ENCODE results near the gene GPR22. TPM values are rescaled to one million over a fixed set of nuclear protein-coding genes. Genes with fewer than 3 reads are reported as not detected.

The GPR22 gene
- total and polyA plus RNA-seq, 10 of the 15 experiments (the other 5 are each of a cell fraction or from before 2014, with no cell fraction given): 0.11 to 0.71 (median 0.47) TPM; not detected in 6

DNA sequence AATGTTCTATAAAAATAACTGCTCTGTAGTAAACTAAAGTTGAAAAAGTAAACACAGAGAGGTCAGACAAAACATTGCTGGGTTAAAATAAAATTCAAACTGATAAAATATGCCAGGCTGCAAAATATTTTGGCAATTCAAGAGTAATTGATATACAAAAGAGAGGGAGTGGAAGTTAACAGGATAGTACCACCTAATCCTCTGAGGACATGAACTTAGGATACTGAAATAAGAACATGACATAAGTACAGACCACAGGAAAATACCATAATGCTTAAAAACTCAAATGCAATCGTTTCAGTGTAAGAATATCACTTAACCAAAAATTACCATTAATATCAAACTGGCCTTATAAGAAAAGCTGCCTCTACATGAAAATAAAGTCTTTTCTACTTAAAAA, 37.6 kb upstream of the GPR22 start:
- RAD21 ChIA-PET (ENCODE audit: unreplicated experiment): no interaction called here
- no peak overlapping the region for H3K27ac ChIP-seq (ENCODE audit: control insufficient read depth, insufficient read depth)
- ATAC-seq (no peak), DNase-seq (ENCODE audit: low read depth, low spot score) (no peak), FAIRE-seq (no peak)
- no TSS peak for BruUV-seq (replicated peaks)
- H2AFZ ChIP-seq (ENCODE audit: control insufficient read depth, low read depth, low read length): no peak overlapping the region
- no peak overlapping the region for H3K9ac ChIP-seq (ENCODE audit: control insufficient read depth, insufficient read depth, low read length)
- no peaks in the 10 kb centered on the region for H3K27me3 ChIP-seq (replicated peaks in 1 of 2; ENCODE audit: control insufficient read depth in 2 of 2, insufficient read depth in 2 of 2, low read length in 1 of 2)
- no peaks in the 10 kb centered on the region for H3K79me2 ChIP-seq (ENCODE audit: control insufficient read depth, insufficient read depth, low read length)
- H3K4me3 ChIP-seq: no peak overlapping the region
- CTCF ChIA-PET: no interaction called here
- WGBS (ENCODE audit: insufficient coverage, insufficient replicate concordance, low lambda C conversion rate, missing lambda C conversion rate): 41% methylated on average over 1 of the region's 1 CpG
- no peak overlapping the region for H3K4me2 ChIP-seq (ENCODE audit: control insufficient read depth, insufficient read depth)
- POLR2A ChIA-PET: no interaction called here
- intact Hi-C loops (cut with micrococcal nuclease; ENCODE audit: unreplicated experiment) (no loop called here), in situ Hi-C loops (cut with MboI) (no loop called here)
- no peaks in the 10 kb centered on the region for H3K4me1 ChIP-seq (ENCODE audit: control insufficient read depth, insufficient read depth, low read length)
- H3K36me3 ChIP-seq (ENCODE audit: control insufficient read depth in 2 of 2, insufficient read depth in 2 of 2, low read length in 1 of 2): no peaks in the 10 kb centered on the region
- peaks cover 3% of the 10 kb centered on the region for H3K9me3 ChIP-seq (replicated peaks; ENCODE audit: control insufficient read depth, insufficient read depth, low read length)
- no peaks in the 10 kb centered on the region for H4K20me1 ChIP-seq (ENCODE audit: control insufficient read depth, insufficient read depth)
- SMC1A ChIA-PET (ENCODE audit: uncharacterized antibody, unreplicated experiment): no interaction called here
- TF ChIP-seq, protein P1, sequence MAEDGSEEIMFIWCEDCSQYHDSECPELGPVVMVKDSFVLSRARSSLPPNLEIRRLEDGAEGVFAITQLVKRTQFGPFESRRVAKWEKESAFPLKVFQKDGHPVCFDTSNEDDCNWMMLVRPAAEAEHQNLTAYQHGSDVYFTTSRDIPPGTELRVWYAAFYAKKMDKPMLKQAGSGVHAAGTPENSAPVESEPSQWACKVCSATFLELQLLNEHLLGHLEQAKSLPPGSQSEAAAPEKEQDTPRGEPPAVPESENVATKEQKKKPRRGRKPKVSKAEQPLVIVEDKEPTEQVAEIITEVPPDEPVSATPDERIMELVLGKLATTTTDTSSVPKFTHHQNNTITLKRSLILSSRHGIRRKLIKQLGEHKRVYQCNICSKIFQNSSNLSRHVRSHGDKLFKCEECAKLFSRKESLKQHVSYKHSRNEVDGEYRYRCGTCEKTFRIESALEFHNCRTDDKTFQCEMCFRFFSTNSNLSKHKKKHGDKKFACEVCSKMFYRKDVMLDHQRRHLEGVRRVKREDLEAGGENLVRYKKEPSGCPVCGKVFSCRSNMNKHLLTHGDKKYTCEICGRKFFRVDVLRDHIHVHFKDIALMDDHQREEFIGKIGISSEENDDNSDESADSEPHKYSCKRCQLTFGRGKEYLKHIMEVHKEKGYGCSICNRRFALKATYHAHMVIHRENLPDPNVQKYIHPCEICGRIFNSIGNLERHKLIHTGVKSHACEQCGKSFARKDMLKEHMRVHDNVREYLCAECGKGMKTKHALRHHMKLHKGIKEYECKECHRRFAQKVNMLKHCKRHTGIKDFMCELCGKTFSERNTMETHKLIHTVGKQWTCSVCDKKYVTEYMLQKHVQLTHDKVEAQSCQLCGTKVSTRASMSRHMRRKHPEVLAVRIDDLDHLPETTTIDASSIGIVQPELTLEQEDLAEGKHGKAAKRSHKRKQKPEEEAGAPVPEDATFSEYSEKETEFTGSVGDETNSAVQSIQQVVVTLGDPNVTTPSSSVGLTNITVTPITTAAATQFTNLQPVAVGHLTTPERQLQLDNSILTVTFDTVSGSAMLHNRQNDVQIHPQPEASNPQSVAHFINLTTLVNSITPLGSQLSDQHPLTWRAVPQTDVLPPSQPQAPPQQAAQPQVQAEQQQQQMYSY (CRISPR knock-in tag; IDR thresholded peaks at IDR 0.05): no peak
- TF ChIP-seq SREBF1 (IDR thresholded peaks at IDR 0.05; ENCODE audit: low read length): no peak

DNA sequence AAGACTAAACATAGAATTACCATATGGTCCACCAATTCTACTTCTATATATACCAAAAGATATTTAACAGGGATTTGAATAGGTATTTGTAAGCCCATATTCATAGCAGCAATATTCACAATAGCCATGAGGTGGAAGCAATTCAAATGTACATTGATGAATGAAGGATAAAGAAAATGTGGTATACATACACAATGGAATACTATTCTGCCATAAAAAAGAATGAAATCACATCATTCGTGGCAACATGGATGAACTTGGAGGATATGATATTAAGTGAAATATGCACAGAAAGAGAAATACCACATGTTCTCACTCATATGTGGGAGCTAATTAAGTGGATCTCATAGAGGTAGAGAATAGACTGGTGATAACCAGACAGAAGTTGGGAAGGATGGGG, 34.1 kb upstream of the GPR22 start:
- Histone ChIP-seq H3K27me3 (replicated peaks in 1 of 2; ENCODE audit: control insufficient read depth in 2 of 2, insufficient read depth in 2 of 2, low read length in 1 of 2) (no peaks in the 10 kb centered on the region), H2AFZ (ENCODE audit: control insufficient read depth, low read depth, low read length) (no peak overlapping the region), H3K9ac (ENCODE audit: control insufficient read depth, insufficient read depth, low read length) (no peak overlapping the region), H3K4me3 (no peak overlapping the region), H3K4me2 (ENCODE audit: control insufficient read depth, insufficient read depth) (no peak overlapping the region), H3K9me3 (replicated peaks; ENCODE audit: control insufficient read depth, insufficient read depth, low read length) (no peaks in the 10 kb centered on the region), H3K79me2 (ENCODE audit: control insufficient read depth, insufficient read depth, low read length) (no peaks in the 10 kb centered on the region), H3K27ac (ENCODE audit: control insufficient read depth, insufficient read depth) (no peak overlapping the region), H3K36me3 (ENCODE audit: control insufficient read depth in 2 of 2, insufficient read depth in 2 of 2, low read length in 1 of 2) (no peaks in the 10 kb centered on the region), H4K20me1 (ENCODE audit: control insufficient read depth, insufficient read depth) (no peaks in the 10 kb centered on the region), H3K4me1 (ENCODE audit: control insufficient read depth, insufficient read depth, low read length) (no peaks in the 10 kb centered on the region)
- intact Hi-C loops (cut with micrococcal nuclease; ENCODE audit: unreplicated experiment) (no loop called here), in situ Hi-C loops (cut with MboI) (no loop called here)
- ChIA-PET SMC1A (ENCODE audit: uncharacterized antibody, unreplicated experiment) (no interaction called here), RAD21 (ENCODE audit: unreplicated experiment) (no interaction called here), POLR2A (no interaction called here), CTCF (no interaction called here)
- no peak for ATAC-seq
- no peak for DNase-seq (ENCODE audit: low read depth, low spot score)
- no TSS peak for BruUV-seq (replicated peaks)
- FAIRE-seq: no peak
- 93% methylated on average over 1 of the region's 1 CpG for WGBS (ENCODE audit: insufficient coverage, insufficient replicate concordance, low lambda C conversion rate, missing lambda C conversion rate)
- no peak for TF ChIP-seq BCL3 (IDR thresholded peaks at IDR 0.05; ENCODE audit: borderline replicate concordance, insufficient read depth, low read depth, low read length, poor library complexity, severe bottlenecking)
- no peak for TF ChIP-seq SUPT20H (IDR thresholded peaks at IDR 0.05; ENCODE audit: borderline replicate concordance, control insufficient read depth, low read depth, low read length)
- TF ChIP-seq, protein P2, sequence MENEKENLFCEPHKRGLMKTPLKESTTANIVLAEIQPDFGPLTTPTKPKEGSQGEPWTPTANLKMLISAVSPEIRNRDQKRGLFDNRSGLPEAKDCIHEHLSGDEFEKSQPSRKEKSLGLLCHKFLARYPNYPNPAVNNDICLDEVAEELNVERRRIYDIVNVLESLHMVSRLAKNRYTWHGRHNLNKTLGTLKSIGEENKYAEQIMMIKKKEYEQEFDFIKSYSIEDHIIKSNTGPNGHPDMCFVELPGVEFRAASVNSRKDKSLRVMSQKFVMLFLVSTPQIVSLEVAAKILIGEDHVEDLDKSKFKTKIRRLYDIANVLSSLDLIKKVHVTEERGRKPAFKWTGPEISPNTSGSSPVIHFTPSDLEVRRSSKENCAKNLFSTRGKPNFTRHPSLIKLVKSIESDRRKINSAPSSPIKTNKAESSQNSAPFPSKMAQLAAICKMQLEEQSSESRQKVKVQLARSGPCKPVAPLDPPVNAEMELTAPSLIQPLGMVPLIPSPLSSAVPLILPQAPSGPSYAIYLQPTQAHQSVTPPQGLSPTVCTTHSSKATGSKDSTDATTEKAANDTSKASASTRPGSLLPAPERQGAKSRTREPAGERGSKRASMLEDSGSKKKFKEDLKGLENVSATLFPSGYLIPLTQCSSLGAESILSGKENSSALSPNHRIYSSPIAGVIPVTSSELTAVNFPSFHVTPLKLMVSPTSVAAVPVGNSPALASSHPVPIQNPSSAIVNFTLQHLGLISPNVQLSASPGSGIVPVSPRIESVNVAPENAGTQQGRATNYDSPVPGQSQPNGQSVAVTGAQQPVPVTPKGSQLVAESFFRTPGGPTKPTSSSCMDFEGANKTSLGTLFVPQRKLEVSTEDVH (IDR thresholded peaks at IDR 0.05; ENCODE audit: low read depth, partially characterized antibody): no peak
- TF ChIP-seq, protein P3, sequence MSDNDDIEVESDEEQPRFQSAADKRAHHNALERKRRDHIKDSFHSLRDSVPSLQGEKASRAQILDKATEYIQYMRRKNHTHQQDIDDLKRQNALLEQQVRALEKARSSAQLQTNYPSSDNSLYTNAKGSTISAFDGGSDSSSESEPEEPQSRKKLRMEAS (IDR thresholded peaks at IDR 0.05; ENCODE audit: low read depth, low read length): no peak
- TF ChIP-seq, protein P4, sequence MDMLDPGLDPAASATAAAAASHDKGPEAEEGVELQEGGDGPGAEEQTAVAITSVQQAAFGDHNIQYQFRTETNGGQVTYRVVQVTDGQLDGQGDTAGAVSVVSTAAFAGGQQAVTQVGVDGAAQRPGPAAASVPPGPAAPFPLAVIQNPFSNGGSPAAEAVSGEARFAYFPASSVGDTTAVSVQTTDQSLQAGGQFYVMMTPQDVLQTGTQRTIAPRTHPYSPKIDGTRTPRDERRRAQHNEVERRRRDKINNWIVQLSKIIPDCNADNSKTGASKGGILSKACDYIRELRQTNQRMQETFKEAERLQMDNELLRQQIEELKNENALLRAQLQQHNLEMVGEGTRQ (IDR thresholded peaks at IDR 0.05; ENCODE audit: borderline replicate concordance, low read depth, low read length): no peak
- TF ChIP-seq YBX1 (IDR thresholded peaks at IDR 0.05): no peak

All from GM12878 (cell line).